OCI-LY3 (cell line): Measurements from ENCODE around the gene FDX2.

ENCODE experiments used
- EZH2phosphoT487 ChIP-seq: fragments of 200-600 bp; shearing (Covaris generic); IDR thresholded peaks from 2 replicates; pipeline ENCODE4 v1.6.1; 2018; ENCODE audit warnings: antibody characterized with exemption, mixed run types, low read depth
- TF ChIP-seq, protein P1 (sequence below): fragments of 200-600, 300-600 bp; sonication (generic); IDR thresholded peaks from 2 replicates; pipeline ENCODE4 v1.5.1; 2014; ENCODE audit warnings: antibody characterized with exemption, low read length, low read depth

- TF ChIP-seq, protein P1, sequence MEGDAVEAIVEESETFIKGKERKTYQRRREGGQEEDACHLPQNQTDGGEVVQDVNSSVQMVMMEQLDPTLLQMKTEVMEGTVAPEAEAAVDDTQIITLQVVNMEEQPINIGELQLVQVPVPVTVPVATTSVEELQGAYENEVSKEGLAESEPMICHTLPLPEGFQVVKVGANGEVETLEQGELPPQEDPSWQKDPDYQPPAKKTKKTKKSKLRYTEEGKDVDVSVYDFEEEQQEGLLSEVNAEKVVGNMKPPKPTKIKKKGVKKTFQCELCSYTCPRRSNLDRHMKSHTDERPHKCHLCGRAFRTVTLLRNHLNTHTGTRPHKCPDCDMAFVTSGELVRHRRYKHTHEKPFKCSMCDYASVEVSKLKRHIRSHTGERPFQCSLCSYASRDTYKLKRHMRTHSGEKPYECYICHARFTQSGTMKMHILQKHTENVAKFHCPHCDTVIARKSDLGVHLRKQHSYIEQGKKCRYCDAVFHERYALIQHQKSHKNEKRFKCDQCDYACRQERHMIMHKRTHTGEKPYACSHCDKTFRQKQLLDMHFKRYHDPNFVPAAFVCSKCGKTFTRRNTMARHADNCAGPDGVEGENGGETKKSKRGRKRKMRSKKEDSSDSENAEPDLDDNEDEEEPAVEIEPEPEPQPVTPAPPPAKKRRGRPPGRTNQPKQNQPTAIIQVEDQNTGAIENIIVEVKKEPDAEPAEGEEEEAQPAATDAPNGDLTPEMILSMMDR = no peak
- TF ChIP-seq EZH2phosphoT487 = no peak
These were observed 41.2 kb downstream of the FDX2 start for GRCh38 chr19:10274589-10274988.
